IPS-18c (cell line): ENCODE results near the gene SPON2.

Source experiments
- H3K4me3 ChIP-seq: 2 replicates; pipeline ENCODE4 v1.7.0; 2013; ENCODE audit warnings: low read depth, mild to moderate bottlenecking, low read length, moderate library complexity; ENCODE audit not compliant: insufficient read depth
- H3K9me3 ChIP-seq: one replicate; pipeline ENCODE4 v1.6.1; 2013; ENCODE audit warnings: mild to moderate bottlenecking, low read length, moderate library complexity; ENCODE audit not compliant: control insufficient read depth, insufficient read depth

The SPON2 gene

DNA sequence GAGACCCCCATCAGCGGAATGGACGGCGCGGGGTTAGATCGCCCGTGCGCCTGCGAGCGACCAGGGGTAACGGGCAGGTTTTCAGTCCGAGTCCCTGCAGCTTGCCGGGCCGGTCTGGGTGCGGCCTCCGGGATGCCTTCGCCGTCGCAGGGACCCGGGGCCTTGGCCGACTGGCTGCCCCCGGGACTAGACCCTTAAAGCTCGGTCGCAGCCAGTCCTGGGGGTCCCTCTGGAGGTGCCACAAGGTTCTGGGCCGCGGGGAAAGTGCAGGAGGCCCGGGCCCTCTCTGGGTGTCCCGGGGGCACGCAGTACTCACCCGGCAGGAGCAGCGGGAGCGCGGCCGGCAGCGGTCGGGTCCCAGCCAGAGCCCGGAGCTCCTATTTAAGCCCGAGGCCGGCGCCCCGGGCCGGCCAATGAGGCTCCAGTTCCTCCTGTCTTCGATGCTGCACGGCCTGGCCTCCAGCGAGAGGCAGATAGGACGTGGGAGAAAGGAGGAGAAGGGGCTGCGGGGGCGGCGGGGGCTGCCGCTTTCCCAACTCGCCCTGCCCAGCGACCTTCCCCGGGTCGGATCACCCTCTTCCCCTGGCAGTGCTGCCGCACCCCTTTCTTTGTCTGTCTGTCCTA lies at the start of gene SPON2:
SPON2 (minus strand) TSS at position 356 of the 624 bp plus-strand sequence.
- Histone ChIP-seq H3K9me3 (peaks cover 2% of the 10 kb centered on the region), H3K4me3 (peak within 1 kb of the TSS; percentile 44; the same call in 1 of the 2 replicates)

- Histone ChIP-seq H3K9me3 (no peaks in the 10 kb centered on the region), H3K4me3 (no peak overlapping the region)
Measured at GRCh38 chr4:1221155-1221870, 48.9 kb upstream of the SPON2 start.

GRCh38 chr4:1220566-1220965 lies 48.2 kb upstream of the SPON2 start:
- Histone ChIP-seq H3K9me3 (no peaks in the 10 kb centered on the region), H3K4me3 (no peak overlapping the region)

GRCh38 chr4:1219566-1219950 lies 47.2 kb upstream of the SPON2 start:
- Histone ChIP-seq H3K4me3 (no peak overlapping the region), H3K9me3 (no peaks in the 10 kb centered on the region)

GRCh38 chr4:1218634-1219565 lies 46.5 kb upstream of the SPON2 start:
- Histone ChIP-seq H3K9me3 (no peaks in the 10 kb centered on the region), H3K4me3 (no peak overlapping the region)

GRCh38 chr4:1217366-1217765 lies 45.0 kb upstream of the SPON2 start:
- Histone ChIP-seq H3K9me3 (no peaks in the 10 kb centered on the region), H3K4me3 (no peak overlapping the region)

DNA sequence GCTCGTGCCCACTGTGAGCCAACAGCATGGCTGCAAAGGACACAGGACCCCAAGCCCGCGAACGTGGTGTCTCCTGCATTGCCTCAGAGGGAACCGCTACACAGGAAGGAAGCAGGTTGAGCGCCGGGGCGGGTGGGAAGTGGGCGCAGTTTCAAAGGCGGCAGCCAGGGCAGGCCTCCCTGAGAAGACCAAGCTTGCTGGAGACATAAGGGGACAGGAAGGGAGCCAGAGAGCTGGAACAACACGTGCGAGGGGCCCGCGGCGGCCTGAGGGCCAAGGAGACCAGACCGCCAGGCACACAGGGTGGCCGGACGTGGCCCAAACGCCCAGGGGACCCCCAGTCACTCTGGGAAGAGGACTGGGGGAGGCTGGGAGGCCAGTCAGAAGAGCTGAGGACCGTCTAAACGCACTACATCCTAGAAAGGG lies 44.5 kb upstream of the SPON2 start:
- Histone ChIP-seq H3K9me3 (no peaks in the 10 kb centered on the region), H3K4me3 (no peak overlapping the region)

DNA sequence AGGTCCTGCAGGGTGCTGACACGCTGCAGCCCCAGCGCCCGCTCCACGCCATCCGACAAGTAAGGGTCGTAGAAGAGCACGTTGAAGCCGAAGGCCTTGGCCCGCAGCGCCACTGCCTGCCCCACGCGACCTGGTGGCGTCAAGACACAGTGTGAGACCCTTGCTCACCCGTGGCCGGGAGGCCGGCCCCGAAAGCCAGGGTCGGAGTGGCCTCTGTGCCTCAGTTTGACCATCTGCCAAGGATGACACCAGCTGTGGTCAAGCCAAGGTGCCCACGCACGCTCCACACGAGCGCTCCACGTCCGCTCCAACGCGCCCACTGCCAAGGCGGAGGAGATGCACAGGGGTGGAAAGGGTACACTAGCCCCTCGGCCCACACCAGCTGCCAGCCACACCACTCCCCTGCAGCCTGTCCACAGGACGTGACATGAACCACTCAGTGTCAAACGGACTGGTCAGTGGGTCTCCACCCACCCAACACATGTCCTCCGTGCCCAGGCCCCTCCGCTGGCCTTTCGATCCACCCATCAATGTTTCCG lies 43.8 kb upstream of the SPON2 start:
- no peaks in the 10 kb centered on the region for H3K9me3 ChIP-seq
- H3K4me3 ChIP-seq, result no peak overlapping the region

GRCh38 chr4:1215141-1216075 lies 43.0 kb upstream of the SPON2 start:
- H3K4me3 ChIP-seq, result no peak overlapping the region
- H3K9me3 ChIP-seq, result no peaks in the 10 kb centered on the region

DNA sequence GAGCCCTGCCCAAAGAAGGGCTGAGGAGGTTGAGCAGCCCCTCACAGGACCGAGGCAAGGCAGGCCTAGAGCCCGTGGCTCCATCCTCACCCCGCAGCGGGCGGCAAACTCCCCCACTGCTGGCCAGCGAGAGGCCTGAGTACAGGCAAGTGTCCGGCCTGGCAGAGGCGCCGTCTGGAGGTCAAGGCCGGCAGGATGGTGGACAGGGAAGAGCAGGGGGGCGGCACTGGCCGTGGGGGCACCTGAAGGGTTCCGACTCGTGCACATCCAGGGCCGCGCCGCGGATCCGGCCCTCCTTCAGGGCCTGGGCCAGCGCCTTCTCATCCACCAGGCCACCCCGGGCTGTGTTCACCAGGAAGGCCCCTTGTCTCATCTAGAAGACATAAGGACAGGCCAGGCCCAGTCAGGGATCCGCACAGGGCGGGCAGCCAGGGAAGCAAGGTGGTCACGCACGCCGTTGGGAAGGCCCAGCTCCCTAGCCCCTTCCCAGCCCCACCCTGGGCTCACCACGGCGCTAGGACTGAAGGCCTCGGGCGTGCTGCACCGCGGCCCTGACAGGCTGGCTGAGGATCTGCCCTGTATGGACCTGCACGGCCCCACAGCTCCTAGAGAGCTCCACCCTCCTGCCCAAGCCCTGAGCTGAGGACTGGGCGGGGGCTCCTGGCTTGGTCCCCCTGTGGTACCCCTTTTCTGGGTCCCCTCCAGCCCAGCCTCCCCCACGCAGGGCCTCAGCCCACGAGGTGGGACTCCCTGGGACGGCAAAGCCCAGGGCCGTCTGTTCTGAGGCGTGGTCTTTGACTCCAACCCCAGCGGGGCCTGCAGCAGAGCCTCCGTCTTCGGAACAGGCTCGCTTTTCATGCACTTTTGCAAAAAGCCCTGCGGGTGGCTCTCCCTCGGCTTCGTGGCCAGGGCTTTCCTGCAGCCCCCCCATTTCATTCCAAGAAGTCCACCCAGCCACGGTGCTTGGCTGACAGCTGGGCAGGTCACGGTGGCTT lies 42.0 kb upstream of the SPON2 start:
- Histone ChIP-seq H3K9me3 (no peaks in the 10 kb centered on the region), H3K4me3 (no peak overlapping the region)

DNA sequence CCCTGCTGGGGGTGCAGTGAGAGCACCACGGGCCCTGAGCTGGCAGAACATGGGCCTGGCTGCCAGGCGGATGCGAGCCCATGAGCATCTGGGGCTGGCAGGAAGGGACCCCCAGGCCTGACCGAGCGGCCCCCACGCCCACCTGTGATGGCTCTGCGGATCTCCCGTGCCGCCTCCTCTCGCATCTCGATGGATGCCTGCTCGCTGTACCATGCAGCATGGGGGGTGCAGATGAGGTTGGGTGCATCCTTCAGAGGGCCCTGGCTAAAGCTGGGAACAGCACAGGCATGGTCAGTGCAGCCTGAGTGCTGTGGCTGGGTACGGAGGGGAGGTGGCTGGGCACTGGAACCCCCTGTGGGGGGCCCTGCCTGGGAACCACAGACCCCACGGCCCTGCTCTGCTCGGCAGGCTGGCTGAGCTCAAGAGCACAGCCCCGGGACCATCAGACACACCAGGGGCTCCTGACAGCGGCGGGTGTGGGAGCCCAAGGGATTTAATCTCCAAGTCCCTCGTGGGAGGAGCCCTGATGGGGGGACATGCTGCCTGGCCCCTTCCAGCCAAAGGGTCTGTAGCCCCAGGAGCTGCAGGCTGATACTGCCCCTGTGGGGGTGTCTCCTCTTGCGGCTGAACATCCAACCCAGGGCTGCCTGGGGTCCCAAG lies 41.1 kb upstream of the SPON2 start:
- Histone ChIP-seq H3K4me3 (no peak overlapping the region), H3K9me3 (no peaks in the 10 kb centered on the region)

- H3K9me3 ChIP-seq, result no peaks in the 10 kb centered on the region
- H3K4me3 ChIP-seq, result no peak overlapping the region
Measured at GRCh38 chr4:1212546-1213335, 40.4 kb upstream of the SPON2 start.

DNA sequence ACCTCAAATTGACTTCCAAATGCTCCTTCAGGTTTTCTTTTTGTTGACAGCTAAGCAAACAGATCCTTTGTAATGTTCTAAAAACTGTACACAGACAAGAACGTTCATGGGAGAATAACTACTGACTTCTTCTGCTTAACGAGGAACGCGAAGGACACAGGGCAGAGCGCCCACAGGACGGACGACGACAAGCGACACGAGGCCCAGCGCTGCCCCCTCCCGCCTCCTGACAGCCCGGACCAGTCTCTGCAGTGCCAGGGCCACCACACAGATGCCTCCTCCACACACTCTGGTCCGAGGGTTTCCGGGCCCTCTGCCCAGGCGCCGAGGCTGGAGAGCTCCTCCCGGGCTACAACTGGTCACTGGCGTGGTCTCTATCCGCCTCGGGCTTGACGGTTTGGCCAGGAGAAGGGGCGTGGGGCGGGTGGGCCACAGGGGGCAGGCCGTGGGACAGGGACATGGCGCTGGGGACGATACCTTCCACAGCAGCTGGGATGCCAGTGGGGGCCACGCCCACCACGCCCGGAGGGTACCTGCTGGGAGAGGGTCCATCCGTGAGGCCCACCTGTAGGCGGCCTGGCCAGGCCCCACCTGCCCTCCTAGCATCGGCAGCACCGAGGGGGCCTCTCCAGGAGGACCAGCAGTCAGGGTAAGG lies 39.6 kb upstream of the SPON2 start:
- H3K9me3 ChIP-seq, result no peaks in the 10 kb centered on the region
- H3K4me3 ChIP-seq, result no peak overlapping the region

DNA sequence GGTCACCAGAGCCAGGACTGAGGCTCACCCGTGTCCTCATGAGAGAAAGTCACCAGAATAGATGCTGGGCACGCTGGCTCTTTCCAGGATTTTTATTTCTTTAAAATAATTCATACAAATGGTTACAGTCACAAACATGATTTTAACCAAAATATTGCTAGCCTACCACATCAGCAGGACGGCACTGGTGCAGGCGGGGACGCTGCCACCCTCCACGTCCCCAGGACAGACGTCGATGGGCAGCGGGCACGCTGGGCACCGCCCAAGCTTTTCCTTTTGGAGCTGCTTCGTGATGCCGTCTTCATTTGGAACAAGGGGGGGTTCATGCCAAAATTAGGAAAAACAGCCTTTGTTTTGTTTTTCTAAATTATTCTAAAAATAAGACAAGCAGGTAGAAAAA lies 39.0 kb upstream of the SPON2 start:
- H3K9me3 ChIP-seq, result no peaks in the 10 kb centered on the region
- no peak overlapping the region for H3K4me3 ChIP-seq
